NCI-H2029 treated with DMSO at 0.1 percent for 48 hours (cell line): ENCODE measurements around the gene PRPF18.
A peak's percentile ranks its signal among the peaks of the same experiment; 100 is the strongest.
"Not testable (repeated sequence)": the region's sequence is repeated elsewhere in the genome, so short reads cannot be mapped to it uniquely, and the experiment has no call there.

Experiments used
- DNase-seq: peaks from one replicate; lab custom pipeline; 2025; lab: John Stamatoyannopoulos, UW

The PRPF18 gene, protein sequence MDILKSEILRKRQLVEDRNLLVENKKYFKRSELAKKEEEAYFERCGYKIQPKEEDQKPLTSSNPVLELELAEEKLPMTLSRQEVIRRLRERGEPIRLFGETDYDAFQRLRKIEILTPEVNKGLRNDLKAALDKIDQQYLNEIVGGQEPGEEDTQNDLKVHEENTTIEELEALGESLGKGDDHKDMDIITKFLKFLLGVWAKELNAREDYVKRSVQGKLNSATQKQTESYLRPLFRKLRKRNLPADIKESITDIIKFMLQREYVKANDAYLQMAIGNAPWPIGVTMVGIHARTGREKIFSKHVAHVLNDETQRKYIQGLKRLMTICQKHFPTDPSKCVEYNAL

DNA sequence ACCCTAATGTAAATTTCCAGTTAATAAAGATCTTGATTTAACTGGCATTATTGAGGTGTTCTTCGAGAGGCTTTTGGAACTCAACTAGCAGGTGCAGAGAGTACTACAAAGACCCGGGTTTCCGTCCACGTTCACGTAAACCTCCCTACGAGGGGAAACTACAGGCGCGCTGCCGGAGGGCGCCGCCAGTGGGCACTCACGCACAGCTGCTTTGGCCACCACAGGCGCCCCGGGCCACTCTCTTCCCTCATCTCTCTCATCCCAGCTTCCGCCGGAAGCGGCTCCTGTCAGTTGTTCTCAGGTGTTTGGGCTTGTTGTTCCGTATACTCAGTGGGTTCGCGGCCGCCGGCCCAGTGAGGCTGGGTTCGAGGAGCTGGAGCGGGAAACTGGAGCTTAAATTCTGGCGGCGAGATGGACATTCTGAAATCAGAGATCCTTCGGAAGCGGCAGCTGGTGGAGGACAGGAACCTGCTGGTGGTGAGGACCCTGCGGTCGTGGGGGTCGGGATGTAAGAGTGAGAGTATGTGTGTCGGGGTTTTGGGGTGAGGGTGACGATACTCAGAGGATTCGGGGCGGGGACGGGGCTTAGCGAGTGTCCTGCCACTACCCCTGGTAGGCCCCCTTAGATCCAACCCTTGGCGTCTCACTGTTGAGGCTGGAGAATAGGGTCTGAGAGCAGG lies at the start of gene PRPF18:
PRPF18 (plus strand) TSS at position 290 of the 680 bp plus-strand sequence; CDS start at position 412, 122 bp downstream.
- DNase-seq: peak; percentile 64

DNA sequence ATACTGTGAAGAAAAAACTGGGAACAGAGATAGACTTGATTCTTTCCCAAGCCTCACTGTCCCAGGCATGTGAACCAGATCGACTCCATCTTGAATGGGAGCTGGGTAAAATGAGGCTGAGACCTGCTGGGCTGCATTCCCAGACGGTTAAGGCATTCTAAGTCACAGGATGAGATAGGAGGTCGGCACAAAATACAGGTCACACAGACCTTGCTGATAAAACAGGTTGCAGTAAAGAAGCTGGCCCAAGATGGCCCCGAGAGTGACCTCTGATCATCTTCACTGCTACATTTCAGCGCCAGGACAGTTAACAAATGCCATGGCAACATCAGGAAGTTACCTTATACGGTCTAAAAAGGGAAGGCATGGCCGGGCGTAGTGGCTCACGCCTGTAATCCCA lies 48.8 kb upstream of the PRPF18 start:
- DNase-seq: not testable (repeated sequence)

DNA sequence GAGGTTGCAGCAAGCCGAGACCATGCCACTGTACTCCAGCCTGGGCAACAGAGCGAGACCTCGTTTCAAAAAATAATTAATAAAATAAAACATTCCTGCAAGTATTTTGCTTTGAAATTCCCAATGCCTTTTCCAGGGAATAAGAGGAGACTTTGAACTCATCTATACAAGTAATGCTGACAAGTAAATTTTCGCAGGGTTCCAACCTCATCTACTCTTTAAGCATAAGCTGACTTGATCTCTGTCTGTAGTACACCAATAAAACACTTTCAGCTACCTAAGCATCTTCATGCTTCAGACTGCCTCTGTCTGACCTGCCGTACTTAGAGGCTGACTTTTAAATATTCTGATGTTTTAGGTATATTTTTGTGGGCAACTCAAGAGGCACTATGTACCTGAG lies 44.2 kb upstream of the PRPF18 start:
- no peak for DNase-seq

DNA sequence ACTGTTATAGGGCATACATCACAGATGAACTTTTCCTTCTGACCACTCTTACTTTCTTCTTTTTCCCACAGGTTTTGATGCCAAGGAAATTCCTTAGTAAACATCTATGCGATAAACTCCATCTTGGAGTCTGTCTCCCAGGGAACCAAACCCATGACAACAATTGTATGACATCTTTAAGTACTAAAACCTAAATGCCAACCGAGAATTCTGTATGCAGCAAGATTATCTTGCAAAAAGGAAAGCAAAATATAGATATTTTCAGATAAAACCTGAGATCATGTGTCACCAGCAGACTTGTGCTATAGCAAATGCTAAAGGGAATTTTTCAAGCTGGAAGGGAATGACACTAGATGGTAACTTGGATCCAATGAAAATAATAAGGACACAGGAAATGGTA lies 36.0 kb upstream of the PRPF18 start:
- no peak for DNase-seq

DNA sequence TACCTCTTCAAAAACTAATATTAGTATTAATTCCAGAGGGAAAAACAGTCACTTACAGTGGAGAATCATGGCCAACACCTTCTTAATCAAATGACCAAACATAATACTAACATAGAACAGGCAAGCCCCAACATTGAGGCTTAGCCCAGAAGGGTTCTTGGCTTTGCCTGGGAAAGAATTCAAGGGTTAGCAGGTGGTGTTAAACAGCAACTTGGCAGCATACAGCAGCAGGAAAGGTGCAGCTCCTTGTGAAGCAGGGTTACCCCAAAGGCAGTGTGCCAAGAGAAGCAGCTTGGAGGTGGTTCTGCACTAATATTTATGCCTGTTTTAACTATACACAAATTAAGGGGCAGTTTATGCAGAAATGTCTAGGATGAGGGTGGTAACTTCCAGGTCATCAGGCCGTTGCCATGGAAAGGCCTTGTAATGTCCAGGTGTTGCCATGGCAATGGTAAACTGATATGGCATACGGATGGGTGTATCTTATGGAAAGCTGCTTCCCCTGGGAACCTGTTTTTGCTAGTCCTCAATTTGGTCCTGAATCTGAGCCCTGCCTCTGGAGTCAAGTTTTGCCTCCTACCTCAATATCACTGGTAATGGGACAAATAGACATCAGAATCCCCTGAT lies 30.8 kb upstream of the PRPF18 start:
- peak; percentile 14 for DNase-seq

DNA sequence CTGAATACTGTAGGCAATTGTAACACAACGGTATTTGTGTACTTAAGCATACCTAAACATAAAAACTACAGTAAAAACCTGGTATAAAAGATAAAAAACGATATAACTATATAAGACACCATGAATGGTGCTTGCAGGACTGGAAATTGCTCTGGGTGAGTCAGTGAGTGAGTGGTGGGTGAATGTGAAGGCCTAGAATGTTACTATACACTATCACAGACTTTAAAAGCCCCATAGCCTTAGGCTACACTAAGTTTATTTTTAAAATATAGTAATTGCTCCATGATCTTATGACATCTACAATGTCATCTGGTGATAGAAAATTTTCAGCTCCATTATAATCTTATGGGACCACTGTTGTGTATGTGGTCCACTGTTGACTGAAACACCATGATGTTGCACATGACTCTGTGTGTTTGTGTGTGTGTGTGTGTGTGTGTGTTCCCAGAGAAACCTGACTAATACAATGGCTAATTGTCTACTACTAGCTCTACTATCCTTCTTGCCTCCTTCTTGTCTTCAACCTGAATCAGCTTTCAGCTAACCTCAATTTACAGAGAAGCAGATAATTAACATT lies 27.6 kb upstream of the PRPF18 start:
- DNase-seq: no peak

DNA sequence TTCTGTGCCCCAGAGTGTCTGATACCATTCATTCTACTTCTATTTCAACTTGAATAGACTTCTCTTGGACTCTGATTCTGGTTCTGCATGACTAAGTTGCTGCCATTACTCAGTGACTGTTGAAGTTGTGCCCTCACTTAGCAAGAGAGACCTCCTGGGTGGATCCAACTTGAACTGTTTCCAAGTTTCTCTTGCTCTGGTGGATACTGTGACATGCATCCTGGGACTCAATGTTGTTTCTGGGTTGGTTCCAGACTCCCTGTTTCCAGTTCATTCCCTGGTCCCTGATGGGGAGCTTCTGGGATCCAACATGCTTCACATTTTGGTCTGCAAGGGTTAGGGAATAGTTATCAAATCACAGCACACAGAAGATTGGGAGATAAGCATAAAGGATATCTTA lies 26.2 kb upstream of the PRPF18 start:
- DNase-seq: no peak

DNA sequence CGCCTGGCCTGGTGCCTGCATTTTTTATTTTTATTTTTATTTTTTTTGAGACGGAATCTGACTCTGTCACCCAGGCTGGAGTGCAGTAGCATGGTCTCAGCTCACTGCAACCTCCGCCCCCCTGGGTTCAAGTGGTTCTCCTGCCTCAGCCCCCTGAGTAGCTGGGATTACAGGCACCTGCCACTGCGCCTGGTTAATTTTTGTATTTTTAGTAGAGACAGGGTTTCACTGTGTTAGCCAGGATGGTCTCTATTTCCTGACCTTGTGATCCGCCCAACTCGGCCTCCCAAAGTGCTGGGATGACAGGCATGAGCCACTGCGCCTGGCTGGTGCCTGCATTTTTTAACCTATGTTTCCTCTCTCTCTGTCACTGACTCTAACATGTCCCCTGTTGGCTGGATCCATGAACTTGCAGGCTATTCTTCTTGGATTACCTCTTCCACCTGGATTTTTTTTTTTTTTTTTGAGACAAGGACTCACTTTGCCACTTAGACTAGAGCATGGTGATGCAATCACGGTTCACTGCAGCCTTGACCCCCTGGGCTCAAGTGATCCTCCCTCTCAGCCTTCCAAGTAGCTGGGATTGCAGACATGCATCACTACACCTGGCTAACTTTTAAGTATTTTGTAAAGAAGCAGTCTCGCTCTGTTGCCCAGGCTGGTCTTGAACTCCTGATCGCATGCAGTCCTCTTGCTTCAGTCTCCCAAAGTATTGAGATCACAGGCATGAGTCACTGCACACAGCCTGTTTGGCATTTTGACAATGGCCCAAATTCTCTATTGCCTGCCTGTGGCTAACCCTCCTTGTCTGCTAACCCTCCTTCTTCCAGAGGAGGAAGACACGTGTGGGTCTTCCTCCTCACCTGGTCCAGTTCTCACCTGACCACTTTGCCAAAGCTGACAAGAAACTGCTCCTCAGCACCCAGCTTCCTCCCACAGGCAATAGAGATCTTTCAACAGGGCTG lies 23.0 kb upstream of the PRPF18 start:
- DNase-seq: no peak

DNA sequence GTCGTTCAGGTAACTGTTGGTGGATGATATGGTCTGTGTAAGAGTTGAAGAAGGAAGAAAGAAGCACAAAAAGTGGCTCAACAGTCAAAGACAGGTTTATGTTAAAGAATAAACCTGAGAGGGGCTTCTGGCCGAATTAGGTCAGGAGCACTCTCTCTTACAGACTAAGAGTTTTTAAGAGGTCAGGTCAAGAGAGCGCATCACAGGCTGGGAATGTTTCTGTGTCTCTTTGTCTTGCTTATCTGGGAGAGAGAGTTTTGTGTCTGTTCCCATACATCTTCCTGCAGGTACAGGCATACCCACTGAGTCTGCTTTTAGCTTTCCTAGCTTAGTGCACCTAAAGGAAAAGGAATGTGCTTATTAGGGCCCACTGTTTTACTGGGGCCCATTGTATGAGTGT lies 22.2 kb upstream of the PRPF18 start:
- no peak for DNase-seq

DNA sequence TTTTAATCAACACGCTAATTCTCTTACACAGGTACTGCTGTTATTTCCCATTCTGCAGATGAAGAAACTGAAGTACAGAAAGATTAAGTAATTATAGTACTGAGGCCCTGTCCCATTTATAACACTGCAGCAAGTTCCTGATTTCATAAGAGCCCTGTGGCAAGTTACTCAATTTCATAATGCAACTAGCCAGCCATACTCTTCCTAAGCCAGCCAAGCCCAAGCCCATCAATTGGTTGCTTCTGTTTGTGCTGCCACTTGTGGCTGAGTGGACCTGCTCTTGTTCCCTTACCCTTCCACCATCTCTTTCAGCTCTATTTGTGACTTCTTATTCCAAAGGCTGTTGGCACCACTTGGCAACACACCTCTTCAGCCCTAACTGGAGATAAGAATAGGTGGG lies 19.7 kb upstream of the PRPF18 start:
- DNase-seq: peak; percentile 50

DNA sequence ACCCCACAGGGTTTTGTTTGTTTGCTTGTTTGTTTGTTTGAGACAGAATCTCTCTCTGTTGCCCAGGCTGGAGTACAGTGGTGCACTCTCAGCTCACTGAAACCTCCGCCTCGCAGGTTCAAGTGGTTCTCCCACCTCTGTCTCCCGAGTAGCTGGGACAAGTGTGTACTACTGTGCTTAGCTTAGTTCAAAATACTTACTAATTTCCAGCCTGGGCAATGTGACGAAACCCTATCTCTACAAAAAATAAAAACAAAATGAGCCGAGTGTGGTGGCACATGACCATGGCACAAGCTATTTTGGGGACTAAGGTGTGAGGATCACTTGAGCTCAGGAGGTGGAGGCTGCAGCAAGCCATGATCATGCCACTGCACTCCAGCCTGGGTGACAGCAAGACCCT lies 15.2 kb upstream of the PRPF18 start:
- no peak for DNase-seq

DNA sequence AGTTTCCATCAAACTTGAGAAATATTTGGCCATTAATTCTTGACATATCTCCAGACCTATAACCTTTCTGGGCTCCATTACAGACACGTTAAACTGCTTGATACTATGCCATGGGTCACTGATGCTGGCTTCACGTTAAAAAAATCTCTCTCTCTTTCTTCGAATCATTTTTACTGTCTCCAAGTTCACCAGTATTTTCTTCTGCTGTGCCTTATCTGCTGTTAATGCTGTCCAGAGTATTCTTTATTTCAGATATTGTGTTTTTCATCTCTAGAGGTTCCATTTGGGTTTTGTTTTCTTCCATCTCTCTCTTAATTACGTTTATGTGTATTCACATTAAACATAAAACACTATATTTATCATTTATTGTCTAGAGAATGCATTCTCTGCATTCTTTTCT lies 12.8 kb upstream of the PRPF18 start:
- no peak for DNase-seq

DNA sequence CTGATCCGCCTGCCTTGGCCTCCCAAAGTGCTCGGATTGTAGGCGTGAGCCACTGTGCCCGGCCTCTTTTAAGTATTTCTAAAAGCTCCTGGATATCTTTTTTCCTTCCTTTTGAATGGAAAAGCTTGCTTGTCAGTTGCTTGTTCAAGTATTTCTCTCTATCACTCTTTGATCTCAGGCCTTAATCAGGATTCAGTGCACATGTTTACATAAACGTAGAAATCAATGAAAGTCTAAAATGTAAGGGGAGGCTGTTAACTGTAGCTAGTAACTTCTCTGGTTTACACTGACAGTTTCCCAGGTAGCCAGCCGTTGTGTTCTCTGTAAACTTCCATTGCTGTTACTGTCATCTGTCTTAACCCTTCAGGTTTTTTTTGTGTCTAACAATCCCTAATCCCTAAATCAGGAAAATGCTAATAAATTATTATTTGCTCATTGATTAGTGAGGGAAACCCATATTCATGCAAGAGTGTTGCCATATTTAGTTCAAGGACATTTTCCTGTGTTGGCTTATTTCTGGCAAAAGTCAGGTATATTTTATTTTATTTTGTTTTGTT lies 1.5 kb upstream of the PRPF18 start:
- DNase-seq: no peak

DNA sequence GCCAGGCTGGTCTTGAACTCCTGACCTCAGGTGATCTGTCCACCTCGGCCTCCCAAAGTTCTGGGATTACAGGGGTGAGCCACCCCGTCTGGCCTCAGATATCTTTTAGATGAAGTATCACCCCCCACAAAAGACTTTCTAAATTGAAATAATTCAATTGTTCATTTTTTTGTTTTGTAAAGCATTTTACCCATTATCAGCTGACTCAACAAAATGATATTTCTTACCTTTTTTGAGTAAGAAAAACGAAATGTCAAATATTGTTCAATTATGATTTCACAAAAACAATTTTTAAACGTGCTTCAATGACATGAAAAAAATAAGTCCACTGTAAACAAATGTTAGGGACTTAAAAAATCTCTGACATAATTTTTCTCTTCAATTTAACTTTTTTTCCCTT lies 822 bp upstream of the PRPF18 start:
- DNase-seq: no peak

DNA sequence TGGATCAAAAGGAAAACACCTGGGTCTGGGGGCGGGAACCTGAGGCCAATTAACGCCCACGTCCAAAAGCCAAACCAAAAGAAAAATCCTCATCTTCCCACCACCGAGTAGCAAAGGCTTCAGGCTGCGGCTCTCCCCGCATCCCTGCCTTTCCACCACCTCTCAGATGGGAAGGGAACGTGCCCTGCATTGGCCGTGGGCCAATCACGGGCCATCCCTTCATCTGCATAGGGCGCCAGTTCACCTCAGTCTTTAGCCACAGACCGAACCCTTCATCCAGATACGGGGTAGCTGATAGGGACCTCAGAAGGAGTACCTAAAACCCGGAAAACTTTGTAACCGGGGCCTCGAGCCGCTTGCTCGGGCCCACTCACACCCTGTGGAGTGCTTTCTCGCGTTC lies 626 bp downstream of the PRPF18 start:
- no peak for DNase-seq

DNA sequence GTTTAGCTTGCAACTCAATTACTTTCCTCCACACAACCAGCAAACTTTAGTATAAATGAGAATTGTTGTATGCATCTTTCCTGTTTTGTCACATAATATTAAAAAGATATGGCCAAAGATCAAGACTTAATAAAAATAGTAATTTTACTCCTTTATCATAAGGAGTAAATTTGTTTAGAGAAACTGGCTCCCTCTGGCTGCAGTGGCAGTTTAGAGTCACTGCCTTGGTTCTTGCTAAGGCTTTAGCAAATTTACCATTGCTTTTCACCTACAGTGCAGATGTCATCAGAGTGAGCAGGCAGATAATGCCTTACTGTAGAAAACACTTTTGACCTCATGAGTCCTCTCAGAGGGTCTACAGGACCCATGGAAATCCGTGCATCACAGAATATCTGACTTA lies 2.6 kb downstream of the PRPF18 start:
- DNase-seq: no peak

DNA sequence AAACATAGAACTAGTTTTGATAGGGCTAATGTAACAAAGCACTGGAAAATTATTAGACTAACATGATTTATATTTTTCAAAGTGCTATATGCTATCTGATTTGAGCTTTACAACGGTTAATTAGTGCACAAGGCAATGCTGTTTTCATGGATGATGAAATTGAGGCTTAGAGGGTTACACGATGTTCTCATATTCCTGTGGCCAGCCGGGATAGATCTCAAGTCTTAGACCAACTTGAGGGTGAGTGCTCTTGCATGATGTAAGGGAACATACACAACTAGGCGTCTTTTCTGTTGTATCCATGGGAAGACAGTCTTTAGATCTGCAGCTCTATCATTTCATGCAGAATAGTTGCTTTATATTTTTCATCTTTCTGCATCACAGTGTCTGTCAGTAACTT lies 4.1 kb downstream of the PRPF18 start:
- no peak for DNase-seq

DNA sequence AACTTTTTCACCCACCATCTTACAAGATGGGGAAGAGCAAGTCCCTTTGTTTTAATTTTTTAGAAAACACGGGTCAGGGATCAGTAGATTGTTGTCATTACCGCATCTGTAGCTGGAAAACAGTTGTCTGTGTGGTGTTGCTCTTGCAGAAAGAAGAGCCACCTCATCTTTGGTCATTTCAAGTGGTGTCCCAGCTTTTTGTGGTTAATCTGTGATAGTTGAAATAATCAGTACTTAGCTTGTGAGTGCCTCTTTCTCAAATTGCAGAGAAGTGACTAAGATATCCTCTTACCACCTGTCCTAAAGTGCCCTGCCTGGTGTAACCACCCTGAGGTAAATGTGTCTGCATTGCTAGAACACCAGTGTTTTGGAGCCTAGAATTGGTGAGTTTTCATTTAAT lies 5.5 kb downstream of the PRPF18 start:
- no peak for DNase-seq

DNA sequence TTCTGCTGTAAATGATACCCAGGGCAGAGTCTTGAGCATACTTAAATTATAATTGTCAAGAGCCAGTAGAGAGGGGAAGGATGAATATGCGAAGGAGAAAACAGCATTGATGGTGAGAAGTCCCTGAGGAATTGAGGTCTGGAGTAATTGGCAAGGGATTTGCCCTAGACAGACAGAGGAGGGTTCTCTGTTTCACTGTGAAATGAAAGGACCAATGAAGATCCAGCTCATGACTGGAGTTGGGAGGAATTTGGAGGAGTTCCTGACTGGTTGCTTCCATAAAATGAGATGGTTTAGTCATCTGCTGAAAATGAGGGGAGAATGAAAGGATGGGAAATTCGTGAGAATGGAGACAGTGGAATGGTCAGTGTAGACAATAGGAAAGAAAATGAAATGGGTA lies 6.8 kb downstream of the PRPF18 start:
- no peak for DNase-seq

DNA sequence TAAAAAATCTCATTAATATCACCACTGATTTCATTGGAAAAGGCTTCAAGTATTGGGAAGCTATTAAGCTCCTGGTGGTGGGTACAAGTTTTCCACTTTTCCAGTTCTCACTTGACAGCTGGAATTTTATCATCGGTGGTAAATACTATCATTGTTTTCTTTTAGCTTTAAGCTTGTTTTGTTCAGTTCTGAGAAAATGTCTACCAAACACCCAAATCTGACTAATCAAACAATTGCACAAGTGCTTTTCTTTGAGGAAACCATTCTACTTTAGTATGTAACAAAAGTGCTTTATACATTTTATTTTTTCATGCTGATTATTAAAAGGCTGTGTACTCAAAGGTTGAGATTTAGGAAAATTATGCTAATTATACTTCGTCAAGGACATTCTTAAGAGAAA lies 7.9 kb downstream of the PRPF18 start:
- DNase-seq: no peak

DNA sequence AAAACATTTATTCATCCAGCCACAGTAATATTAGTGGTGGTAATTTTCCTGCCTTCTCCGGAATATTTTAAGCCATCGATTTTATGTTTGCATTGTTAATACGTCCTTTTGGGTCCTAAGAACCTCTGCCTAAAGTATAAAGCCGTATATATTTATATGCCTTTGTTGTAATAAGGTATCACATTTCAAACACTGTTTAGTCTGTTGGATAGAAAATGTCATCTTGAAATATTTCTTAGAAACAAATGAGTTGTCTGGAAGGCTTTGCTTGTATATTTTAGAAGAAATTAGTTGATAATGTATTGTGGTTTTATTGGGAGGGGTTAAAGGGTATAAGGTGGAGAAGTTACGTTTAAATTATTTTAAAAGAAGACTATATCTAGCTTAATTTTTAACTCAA lies 11.1 kb downstream of the PRPF18 start:
- no peak for DNase-seq
